SU-DHL-6 (cell line): ENCODE measurements around the gene EPHA6.

Experiments
- EZH2phosphoT487 ChIP-seq: fragments of 200-600 bp; sonication (generic), shearing (Covaris generic); conservative IDR thresholded peaks from 2 replicates; pipeline ENCODE4 v1.6.1; 2018; ENCODE audit warnings: mild to moderate bottlenecking, antibody characterized with exemption, low read length, moderate library complexity, mixed read lengths
- TF ChIP-seq, protein P1 (sequence below): fragments of 200-600 bp; sonication (generic); IDR thresholded peaks from one replicate; pipeline ENCODE4 v1.5.1; 2017; ENCODE audit warnings: antibody characterized with exemption, mild to moderate bottlenecking, low read length, moderate library complexity; ENCODE audit not compliant: insufficient read depth, poor library complexity, severe bottlenecking

DNA sequence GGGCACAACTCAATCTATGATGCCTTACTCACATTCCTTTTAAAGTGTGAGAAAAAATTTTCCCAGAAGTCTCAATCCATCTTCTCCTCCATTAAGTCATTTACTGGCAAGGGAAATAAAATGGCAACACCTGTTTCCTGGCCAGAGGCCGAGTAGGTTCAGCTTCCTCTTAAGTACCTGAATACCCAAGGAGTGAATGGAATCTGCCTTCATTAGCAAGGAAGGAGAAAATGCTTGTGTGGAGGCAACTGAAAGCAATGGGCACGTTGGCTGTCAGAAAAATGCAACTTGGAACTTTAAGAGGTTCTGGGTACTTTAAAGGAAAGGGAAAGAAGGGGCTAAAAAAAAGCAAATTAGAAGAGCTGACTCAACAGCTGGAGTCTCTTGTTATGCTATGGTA, 526.5 kb downstream of the EPHA6 start:
- TF ChIP-seq, protein P1, sequence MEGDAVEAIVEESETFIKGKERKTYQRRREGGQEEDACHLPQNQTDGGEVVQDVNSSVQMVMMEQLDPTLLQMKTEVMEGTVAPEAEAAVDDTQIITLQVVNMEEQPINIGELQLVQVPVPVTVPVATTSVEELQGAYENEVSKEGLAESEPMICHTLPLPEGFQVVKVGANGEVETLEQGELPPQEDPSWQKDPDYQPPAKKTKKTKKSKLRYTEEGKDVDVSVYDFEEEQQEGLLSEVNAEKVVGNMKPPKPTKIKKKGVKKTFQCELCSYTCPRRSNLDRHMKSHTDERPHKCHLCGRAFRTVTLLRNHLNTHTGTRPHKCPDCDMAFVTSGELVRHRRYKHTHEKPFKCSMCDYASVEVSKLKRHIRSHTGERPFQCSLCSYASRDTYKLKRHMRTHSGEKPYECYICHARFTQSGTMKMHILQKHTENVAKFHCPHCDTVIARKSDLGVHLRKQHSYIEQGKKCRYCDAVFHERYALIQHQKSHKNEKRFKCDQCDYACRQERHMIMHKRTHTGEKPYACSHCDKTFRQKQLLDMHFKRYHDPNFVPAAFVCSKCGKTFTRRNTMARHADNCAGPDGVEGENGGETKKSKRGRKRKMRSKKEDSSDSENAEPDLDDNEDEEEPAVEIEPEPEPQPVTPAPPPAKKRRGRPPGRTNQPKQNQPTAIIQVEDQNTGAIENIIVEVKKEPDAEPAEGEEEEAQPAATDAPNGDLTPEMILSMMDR, result no peak
- no peak for TF ChIP-seq EZH2phosphoT487
